ENCODE measurements around the gene RUNX1.

RUNX1 gene

DNA sequence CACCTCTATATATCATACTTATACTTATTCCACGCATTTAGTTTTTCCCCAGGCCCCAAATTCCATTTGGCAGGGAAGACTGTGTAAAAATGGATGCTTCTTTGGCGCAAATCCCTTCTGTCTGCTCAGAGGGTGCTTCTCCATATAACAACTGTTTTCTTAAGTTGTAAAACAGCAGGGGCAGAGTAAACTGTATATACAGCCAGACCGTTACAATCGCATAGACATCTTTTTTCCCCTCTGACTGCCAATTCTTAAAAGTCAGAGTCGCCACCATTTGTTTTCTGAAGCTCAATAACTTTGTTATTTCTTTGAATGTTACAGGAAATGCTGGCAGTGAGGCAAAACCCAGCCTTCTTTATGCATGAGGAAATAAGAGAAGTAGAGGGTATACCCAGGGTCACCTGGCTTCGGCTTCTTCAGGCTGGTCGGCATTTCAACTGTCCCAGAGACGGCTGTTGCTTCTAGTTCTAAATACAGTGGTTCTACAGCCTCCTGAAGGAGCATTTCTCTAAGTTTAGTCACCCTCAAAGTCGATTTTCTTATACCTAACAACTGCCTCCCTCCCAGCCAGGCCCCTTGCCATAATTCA, 191.9 kb downstream of the RUNX1 start:
- DNase-seq (ENCODE audit: low read depth in 2 of 2), result no peak

DNA sequence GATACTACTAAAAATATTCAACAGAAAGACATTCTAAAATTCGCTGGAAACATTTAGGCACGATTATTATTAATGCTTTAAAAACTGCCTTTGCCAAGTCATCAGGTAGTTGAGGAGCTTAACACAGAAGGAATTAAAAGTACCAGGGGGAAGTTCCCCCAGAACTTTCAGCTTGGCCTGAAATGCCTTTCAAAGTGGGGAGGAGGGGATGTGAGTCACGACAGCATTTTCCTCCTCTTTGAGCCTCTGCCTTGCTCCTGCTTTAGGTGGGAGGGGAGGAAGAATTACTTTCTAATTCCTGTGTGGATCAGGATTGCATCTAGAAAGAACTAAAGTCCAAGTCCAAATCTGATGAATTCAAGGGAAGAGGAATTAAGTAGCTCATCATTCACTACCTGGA, 196.7 kb downstream of the RUNX1 start:
- no peak for DNase-seq (ENCODE audit: low read depth in 2 of 2)

DNA sequence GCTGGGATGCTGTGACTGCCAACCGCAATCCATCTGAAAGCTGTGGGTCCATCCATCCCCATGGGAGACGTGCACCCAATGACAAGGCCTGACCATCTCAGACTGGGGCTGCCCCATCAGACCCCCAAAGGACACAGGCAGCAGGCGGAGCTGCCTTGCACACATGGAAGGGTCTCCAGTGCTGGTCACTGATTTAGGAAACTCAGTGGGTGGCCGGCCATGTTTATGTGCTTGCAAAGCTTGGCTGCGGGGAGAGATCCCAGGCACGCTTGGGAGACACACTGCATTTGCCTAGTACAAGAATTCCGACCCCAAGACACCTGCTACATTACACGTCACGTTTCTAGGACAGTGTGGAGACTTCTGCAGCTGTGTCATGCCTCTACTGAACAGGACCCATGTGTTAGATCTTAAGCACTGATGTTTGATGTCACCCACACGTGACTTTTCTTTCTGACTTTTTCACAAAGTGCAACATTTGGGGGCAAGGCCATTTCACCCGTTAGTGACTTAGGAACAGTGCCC, 198.9 kb downstream of the RUNX1 start:
- no peak for DNase-seq (ENCODE audit: low read depth in 2 of 2)

DNA sequence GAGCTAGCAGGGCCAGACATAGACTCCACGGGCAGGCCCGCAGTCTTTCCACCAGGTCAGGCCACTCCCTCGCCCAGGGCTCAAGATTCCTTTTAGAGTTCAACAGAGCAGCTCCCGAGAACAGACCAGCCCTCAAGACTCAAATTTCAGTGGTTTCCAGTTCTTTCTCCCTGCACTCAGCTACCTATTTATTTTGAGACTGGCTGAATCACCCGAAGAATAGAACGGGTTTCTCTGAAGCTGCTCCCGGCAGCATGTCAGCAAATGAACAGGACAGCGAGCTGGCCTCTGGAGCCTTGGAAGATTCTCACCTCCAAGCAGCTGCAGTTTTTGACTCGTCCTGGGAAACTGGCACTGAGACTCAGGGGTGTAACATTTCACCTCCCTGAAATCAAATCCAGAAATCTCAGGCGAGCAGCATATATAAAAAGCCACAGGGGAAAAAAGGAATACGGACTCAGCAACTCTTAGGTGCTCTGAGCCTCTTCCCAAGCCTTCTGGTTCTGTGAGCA, 202.4 kb downstream of the RUNX1 start:
- DNase-seq (ENCODE audit: low read depth in 2 of 2), result no peak

DNA sequence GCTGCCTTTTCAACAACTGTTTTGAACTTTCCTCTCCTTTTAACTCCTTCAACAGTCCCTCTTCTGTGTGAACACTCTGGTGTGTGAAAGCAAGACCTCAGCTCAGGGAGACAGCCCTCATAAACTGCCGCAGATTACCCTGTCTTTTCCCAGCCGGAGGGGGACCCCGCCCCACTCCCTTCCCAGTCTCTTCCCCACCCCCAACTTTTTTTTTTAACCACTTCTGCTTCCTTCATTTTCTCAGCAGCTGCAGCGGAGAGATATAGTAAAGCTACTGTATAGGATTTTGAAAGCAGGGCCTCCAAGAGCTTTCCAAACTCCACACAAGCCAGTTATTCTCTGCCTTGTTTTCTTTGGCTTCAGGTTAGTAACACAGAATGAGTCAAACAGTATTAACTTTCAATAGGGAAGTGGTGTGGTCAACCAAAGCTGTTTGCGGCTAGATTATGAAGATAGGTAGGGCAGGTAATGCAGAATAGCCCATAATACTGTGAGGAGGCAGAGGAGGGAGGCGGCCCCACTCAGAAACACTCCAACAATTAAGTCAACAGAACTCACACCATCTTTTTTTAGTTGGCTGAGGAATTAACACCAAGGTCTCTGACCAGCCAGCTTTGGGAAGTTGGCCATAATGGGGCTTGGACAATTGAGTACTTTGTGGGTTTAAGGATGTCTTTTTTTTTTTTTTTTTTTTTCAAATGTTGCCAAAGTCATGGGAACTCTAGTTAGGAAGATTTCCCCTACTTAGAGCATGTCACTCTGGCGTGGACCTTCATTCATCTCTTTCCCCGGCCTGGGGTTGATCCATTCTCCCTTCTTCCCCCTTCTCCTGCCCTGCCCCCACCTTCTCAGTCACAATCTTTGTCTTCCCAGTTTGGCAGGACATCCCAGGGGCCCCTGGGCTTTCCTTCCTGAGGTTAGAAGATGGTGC, 203.3 kb downstream of the RUNX1 start:
- DNase-seq (ENCODE audit: low read depth in 2 of 2), result peak in 1 of 2 experiments; percentile 17

DNA sequence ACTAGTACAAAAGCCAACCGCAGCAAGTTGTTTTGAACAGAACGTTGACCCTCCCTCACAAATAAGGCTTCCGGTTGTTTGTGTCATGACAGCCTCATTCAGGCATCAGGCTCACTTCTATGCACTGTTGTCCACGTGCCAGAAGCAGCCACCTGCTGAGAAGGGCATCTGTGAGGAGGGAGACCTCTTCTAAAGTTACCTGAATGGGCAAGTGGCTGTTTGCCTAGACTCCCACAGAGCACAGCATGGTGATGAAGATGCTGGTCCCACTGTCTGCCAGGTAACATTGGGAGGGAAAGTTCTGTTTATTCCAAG, 204.2 kb downstream of the RUNX1 start:
- no peak for DNase-seq (ENCODE audit: low read depth in 2 of 2)

DNA sequence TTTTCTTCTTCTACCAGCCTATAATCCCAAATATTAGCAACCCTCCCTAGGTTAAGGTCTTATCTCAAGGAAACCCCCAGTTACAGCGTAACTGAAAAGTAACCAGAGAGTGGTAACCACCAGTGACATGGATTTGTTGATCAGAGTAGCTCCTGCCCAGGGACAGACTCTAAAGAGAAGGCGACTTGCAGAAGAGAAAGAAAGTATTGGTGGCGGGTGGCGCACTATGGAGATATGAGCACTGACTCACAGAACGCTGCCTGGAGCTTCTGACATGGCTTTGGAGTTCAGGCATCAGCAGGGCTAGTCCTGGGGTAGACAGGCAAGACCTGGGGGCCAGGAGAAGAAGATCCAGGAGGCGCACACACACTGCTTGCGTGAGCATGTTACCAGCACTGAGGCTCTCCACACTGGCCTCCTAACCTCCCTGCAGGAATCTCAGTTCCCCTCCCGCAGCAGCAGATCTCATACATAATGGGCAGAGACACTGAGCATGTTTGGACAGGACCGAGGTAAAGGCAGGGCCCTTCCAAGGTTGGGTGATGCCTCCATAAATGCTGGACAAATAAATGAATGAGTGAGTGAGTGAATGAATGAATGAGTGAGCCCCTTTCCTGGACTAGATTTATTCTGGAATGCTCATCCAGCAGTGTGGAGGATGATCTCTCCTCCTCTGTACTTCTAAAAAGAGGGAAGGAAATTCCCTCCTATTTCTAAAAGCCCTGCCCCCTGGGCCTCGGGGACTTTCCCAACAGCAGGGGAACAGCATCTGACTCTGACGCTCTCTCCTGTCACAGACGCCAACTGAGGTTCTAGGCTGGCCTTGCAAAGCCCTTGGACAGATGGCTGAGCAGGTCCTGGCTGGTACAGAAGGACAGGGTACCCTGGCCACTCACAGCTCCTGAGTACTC, 204.8 kb downstream of the RUNX1 start:
- no peak for DNase-seq (ENCODE audit: low read depth in 2 of 2)

DNA sequence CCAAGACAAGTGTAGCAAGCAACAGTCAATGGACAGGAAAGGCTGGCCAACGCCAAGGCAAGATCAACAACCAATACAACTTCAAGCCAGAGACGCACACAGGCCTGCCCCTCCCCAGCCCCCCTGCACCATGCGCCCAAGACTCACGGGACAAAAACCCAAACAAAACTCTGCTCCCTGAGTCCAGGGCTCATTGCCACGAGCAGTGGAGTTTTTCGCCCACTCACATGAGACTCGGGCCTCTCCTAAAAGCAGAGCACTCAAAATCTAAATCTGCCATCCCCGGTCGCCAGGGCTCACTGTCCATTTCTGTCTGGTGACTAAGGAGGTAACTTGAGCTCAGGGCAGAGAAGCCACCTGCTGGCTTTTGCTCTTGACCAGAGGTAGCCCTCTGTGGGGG, 205.5 kb downstream of the RUNX1 start:
- DNase-seq (ENCODE audit: low read depth in 2 of 2), result no peak

DNA sequence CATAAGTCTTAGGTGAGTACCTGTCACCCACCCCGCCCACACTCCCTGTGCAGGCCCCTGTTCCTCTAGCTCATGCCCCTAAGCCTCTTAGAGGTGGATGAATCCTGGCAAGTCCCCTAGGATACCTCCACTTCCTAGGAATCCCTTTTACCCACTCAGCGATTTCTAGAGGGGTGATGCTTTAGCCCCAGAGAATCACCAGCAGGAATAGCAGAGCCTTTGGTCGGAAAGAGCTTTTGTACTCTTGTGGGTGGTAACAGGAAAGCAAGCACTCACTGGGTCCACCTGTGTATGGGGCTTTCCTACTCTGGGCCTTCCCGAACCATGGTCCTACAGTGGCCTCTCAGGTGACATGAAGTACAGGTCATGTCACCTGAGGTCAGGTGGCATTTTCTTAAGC, 207.9 kb downstream of the RUNX1 start:
- DNase-seq (ENCODE audit: low read depth in 2 of 2), result no peak

DNA sequence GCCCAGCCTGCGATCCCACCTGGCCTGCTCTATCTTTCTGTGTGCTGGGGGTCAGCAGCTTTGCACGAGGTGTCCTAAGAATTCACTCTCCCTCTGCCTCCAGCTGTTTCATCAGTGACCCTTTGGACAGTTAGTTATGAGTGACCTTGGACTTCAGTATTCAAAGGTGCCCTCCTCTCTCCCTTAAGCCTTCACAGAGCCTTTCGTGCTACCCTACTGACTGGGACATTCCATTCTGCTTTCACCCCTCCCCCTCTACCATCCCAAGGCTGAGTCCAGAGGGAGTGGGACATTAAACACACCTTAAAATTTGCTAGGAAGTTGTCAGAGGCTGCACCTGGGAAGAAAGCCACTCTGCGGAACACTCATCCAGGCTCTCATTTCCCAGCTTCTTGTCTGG, 208.4 kb downstream of the RUNX1 start:
- no peak for DNase-seq (ENCODE audit: low read depth in 2 of 2)

DNA sequence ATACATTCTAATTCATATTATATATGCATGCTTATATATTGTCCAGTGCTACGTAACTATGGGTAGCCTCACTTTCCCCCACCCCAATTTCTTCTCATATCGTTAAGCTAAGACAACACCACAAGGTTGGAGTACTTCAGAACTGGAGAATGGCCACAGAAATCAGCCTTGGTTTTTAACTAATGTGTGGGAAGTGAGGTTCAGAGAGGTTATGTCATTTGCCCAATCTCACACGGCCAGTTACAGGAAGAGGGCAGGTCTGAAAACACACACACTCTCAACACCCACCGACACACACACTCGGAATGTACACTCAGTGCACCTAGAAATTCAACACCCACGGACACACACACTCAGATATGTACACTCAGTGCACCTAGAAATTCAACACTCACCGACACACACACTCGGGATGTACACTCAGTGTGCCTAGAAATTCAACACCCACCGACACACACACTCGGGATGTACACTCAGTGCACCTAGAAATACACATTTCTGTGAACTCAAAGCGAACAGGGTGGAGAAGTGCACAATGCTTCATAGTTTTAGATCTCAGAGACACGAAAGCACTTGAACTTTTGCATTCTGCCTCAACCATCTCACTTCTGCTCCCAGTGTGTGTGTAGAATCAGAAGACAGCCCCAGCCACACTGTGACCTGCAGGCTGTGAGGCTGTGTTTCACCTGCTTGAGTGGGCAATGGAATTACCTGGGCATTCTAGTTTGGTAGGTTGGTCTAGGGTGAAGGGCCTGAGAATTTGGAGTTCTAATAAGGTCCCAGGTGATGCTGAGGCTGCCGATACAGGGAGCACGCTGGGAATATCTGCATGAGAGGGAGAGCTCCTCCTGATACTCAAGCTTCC, 209.9 kb downstream of the RUNX1 start:
- no peak for DNase-seq (ENCODE audit: low read depth in 2 of 2)

DNA sequence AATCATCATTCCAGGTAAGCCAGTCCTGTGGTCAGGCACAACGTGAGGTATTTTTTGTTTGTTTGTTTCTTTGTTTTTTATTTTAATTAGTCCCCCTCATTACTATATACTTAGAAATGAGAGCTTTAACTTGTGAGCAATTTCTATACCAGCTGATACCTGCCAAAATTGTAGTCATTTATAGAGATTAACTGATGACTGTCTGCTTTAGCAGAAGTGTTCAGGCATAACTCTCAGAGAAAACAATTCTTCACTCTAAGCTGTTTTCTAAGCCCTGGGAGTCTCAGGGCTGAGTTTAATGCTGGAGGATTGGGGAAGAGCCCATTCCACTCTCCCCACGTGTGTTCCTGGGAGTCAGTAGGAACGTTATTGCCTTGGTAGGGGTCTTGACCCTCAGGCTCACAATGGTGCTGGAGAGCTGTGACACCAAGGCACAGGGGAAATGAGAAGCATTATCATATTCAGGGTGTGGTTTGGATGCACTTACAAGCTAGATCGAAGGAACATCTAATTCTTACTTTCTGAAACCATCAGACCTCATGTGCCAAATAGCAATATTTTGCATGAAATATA, 212.1 kb downstream of the RUNX1 start:
- DNase-seq (ENCODE audit: low read depth in 2 of 2), result no peak

DNA sequence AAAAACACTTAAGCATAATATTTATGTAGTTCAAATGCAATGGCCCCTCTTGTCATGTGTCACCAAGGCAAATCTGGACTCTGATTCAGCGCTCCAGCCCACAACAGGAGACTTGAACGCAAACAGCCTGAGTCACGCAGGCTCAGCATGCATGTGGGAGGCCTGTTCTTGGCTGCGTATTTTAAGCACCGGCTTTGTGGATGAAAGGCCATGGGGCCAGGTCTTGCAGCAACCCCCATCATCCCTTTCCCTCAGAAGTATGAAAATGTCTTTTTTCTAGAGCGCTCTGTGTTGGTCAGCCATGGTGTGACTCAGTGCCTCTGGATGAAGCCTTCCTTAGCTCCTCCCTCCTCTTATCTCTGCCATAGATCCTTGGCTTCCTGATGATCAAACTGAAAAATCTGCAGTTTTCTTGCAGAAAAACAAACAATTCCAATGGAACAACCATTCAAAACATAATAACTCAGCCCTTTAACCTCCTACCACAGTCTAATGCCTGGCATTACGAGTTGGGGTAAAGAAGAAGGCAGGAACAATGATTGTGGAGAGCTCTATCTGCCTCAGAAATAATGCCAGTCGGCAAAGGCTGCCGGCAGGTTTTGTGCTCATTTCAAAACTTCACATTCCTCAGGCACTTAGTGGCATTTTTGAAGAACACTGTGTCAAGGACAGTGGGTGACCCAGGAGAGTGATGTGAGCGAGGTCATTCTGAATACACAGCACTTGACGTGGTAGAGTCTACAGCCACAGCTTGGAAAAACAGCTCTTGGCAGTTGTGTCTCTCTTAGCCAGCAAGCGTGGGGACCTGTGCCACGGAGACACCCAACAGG, 212.8 kb downstream of the RUNX1 start:
- peak; percentile 17 to 24 for DNase-seq (ENCODE audit: low read depth in 2 of 2)

DNA sequence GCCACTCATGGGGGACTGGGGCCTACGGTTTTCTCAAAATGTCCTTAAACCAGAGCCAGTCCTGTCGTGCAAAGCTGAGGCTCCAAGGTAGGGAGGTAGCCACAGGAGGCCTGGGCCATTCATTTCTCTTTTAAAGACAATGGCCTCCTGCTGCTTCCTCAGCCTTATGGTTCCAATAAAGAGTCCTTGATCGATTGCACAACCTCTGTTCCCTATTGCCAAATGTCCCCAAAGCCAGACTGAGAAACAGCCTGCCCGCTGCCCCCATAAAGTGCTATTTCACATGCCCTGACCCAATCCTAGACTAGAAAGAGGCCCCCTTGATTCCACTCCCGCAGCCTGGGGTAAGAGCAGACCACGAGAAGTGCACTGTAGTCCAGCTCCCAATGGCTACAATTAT, 213.6 kb downstream of the RUNX1 start:
- no peak for DNase-seq (ENCODE audit: low read depth in 2 of 2)

DNA sequence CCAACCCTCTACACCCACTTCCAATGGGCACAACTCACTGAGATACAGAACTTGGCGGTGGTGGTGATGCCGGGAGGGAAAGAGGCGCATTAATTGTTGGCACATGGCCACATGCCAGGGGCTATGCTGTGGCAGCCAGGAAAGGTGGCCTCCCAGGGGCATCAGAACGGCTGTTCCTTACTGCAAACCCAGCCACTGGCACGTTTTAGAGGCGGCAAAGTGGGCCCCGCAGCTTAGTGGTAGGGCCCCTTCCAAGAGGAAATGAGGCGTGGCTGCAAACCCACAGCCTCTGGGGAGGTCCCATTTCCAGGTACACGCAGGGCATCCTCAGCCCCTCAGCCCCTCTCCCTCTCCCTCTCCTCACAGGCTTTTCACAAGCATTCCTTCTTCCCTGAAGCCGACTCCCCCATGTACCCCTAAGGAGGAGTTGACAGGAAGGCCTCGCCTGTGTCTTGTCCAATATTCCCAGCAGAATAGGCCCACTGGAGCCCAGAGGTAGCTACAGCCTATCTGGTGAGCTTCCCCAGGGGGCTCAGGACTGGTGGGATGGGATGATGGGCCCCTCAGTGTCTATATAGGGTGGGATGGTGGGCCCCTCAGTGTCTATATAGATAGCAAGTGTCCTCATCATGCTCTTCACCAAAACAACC, 214.1 kb downstream of the RUNX1 start:
- DNase-seq (ENCODE audit: low read depth in 2 of 2), result no peak

DNA sequence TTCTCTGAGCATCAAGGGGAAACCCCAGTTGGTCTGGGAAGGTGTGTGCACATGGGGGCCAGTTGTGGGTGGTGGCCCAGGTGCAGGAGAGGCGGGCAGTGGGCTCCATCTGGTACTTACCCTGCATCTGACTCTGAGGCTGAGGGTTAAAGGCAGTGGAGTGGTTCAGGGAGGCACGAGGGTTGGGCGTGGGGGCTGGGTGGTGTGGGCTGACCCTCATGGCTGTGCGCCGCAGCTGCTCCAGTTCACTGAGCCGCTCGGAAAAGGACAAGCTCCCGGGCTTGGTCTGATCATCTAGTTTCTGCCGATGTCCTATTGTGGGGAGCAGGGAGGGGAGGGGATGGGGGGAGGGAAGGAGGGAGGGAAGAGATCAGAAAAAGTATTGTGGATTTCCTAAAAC, 214.8 kb downstream of the RUNX1 start:
- DNase-seq (ENCODE audit: low read depth in 2 of 2), result no peak

DNA sequence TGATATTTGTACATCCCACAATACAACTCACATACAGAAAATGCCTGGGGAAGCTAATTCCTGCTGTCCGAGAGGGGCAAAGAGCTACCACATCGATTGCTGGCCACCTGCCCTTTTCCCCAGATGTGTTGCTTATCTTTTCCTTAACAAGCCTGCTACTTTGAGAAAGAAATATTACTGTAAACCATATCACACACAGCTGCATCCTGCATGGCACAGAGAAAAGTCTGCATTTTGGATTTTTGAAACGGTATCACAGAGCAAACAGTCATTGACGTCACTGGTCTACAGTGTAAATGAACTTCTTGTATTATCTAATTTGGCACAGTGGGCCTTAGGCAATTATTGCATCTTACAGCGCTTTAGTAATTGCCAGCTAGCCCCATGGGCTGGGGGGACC, 215.6 kb downstream of the RUNX1 start:
- DNase-seq (ENCODE audit: low read depth in 2 of 2), result no peak

DNA sequence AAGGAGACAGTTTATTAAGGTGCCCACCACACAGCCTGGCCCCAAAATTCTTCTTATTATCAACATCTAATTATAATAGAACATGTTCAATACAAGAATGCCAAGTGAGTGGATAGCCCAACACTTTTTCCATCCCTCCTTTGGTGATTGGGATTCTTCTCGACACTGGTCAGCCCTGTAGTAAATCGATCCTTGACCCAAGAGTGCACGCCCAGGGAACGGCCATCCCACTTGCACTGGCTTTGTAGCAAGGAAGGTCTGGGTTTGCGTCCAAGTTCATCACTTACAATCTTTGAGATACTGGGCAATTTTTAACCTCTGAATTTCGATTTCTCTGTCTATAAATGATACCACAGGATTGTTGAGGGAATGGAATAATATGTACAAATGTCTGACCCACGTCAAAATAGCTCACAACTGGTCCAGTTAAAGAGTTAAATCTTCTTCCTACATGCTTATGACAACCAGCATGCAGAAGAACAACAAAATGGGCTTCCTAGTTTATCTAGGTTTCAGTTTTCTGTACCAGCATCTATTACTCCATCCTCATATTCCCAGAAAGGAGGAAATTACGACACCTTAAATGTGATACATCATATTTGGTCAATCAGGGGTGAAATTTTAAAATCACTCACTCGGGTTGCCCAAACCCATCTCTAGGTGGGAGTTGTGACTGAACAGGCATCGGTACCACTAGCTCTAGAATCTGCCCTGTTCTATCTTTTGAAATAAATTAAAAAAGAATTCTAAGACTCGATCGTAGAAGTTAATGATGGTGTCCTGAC, 218.5 kb downstream of the RUNX1 start:
- no peak for DNase-seq (ENCODE audit: low read depth in 2 of 2)

All from stimulated activated CD4-positive, alpha-beta T cell treated with anti-CD3 and anti-CD28 coated beads, Interleukin-12 subunit alpha, Interleukin-12 subunit beta, amount 100 ng/mL, for 24 hours (primary cell).